GM23248 (cell line): ENCODE results near the gene ZNF652. TPM values are rescaled to one million over a fixed set of nuclear protein-coding genes. Genes with fewer than 3 reads are reported as not detected.

Source experiments
- DNase-seq: peaks from one replicate; pipeline ENCODE4 v3.0.0-alpha.2; 2015
- H2AFZ ChIP-seq: fragments of 200-600 bp; sonication (generic); 2 replicates; pipeline ENCODE4 v1.6.1; 2016; ENCODE audit warnings: antibody characterized with exemption
- H3F3A ChIP-seq: fragments of 200-600 bp; sonication (generic); 2 replicates; pipeline ENCODE4 v1.6.1; 2016; ENCODE audit warnings: mild to moderate bottlenecking, antibody characterized with exemption, mixed run types; ENCODE audit not compliant: insufficient read depth
- H3K27ac ChIP-seq: fragments of 200-600 bp; sonication (generic); 2 replicates; pipeline ENCODE4 v1.5.1; 2016; ENCODE audit warnings: mild to moderate bottlenecking
- H3K27me3 ChIP-seq: fragments of 200-600 bp; sonication (generic); replicated peaks from 2 replicates; pipeline ENCODE4 v1.6.1; 2016; ENCODE audit warnings: mild to moderate bottlenecking; ENCODE audit not compliant: insufficient read depth
- H3K36me3 ChIP-seq: fragments of 200-600 bp; sonication (generic); 2 replicates; pipeline ENCODE4 v1.6.1; 2016; ENCODE audit warnings: low read depth, mild to moderate bottlenecking
- H3K4me1 ChIP-seq: fragments of 200-600 bp; sonication (generic); 2 replicates; pipeline ENCODE4 v1.6.1; 2016; ENCODE audit warnings: mild to moderate bottlenecking; ENCODE audit not compliant: insufficient read depth
- H3K4me2 ChIP-seq: fragments of 200-600 bp; sonication (generic); one replicate; pipeline ENCODE4 v1.6.1; 2016; ENCODE audit warnings: mild to moderate bottlenecking; ENCODE audit not compliant: unreplicated experiment
- H3K4me3 ChIP-seq: fragments of 200-600 bp; sonication (generic); 2 replicates; pipeline ENCODE4 v1.5.1; 2016; ENCODE audit warnings: mild to moderate bottlenecking
- H3K79me2 ChIP-seq: fragments of 200-600 bp; sonication (generic); 2 replicates; pipeline ENCODE4 v1.6.1; 2016; ENCODE audit warnings: mild to moderate bottlenecking; ENCODE audit not compliant: insufficient read depth
- H3K9ac ChIP-seq: fragments of 200-600 bp; sonication (generic); 2 replicates; pipeline ENCODE4 v1.6.1; 2016; ENCODE audit warnings: mild to moderate bottlenecking
- H3K9me2 ChIP-seq: fragments of 200-600 bp; sonication (generic); 2 replicates; pipeline ENCODE4 v1.6.1; 2016; ENCODE audit warnings: mixed run types, mild to moderate bottlenecking, moderate library complexity; ENCODE audit not compliant: insufficient read depth
- H3K9me3 ChIP-seq: fragments of 200-600 bp; sonication (generic); one replicate; pipeline ENCODE4 v1.6.1; 2017; ENCODE audit warnings: low read depth
- H4K20me1 ChIP-seq: fragments of 200-600 bp; sonication (generic); 2 replicates; pipeline ENCODE4 v1.6.0; 2016; ENCODE audit not compliant: insufficient read depth
- EZH2 ChIP-seq: fragments of 200-600 bp; sonication (generic); IDR thresholded peaks from 2 replicates; pipeline ENCODE4 v1.6.1; 2018; ENCODE audit warnings: antibody characterized with exemption, mild to moderate bottlenecking; ENCODE audit not compliant: insufficient read depth, poor library complexity, severe bottlenecking
- EZH2phosphoT487 ChIP-seq: fragments of 200-600 bp; sonication (generic); IDR thresholded peaks from 2 replicates; pipeline ENCODE4 v1.6.1; 2018; ENCODE audit warnings: antibody characterized with exemption, moderate library complexity, mild to moderate bottlenecking, low read depth; ENCODE audit not compliant: insufficient read depth
- WGBS, 2 experiments: methylation state at CpG; one replicate each; pipeline ENCODE4 v1.1.6; 2015 to 2017; ENCODE audit warnings: low lambda C conversion rate in 2 of 2, low coverage in 1 of 2; ENCODE audit errors: missing lambda C conversion rate in 2 of 2; 5-methylcytosine and 5-hydroxymethylcytosine counted together
- in situ Hi-C: fragments of 300-500 bp; cut with MboI; formaldehyde crosslinking; loops from 2 replicates; pipeline ENCODE4 v1.15.0; 2020
- polyA plus RNA-seq: library from polyadenylated mRNA; unstranded; fragments of >200 nt; fragmentation: Nextera tagmentation; extraction: Ambion mirVana; gene quantifications from 2 replicates; pipeline ENCODE4 v1.2.1, GENCODE V29; 2016
- total RNA-seq: library from RNA; depleted of rRNA; stranded (reverse); fragments of >200 nt; shearing (Covaris generic); gene quantifications from 2 replicates; pipeline ENCODE4 v1.2.3, GENCODE V29; 2014

The ZNF652 gene
- total and polyA plus RNA-seq, 2 experiments from 2014 or later = 12.4 to 17.2 TPM

DNA sequence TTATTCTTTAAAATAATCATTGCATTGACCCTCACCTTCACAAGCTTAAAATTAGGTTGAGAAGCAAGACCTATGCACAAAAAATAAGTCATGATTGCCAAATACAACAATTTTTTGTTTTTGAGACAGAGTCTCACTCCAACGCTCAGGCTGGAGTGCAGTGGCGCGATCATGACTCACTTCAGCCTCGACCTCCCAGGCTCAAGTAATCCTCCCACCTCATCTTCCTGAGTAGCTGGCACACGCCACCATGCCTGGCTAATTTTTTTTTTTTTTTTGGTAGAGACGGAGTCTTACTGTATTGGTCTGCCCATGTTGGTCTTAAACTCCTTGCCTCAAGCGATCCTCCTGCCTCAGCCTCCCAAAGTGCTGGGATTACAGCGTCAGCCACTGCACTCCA is 24.2 kb downstream of the ZNF652 start:
- WGBS, 2 experiments = 78 to 88% methylated on average over 8 of the region's 8 CpGs
- H3K9me2 ChIP-seq = no peaks in the 10 kb centered on the region
- DNase-seq = peak; percentile 28
- TF ChIP-seq EZH2 = no peak
- no peak for TF ChIP-seq EZH2phosphoT487
- H3K27me3 ChIP-seq = no peaks in the 10 kb centered on the region
- H3F3A ChIP-seq = peaks cover 12% of the 10 kb centered on the region
- H4K20me1 ChIP-seq = peaks cover 18% of the 10 kb centered on the region
- H3K9ac ChIP-seq = no peak overlapping the region
- H3K9me3 ChIP-seq = no peaks in the 10 kb centered on the region
- peaks cover 100% of the 10 kb centered on the region for H3K79me2 ChIP-seq
- in situ Hi-C loops = no loop called here
- no peak overlapping the region for H3K27ac ChIP-seq
- H3K4me2 ChIP-seq = no peak overlapping the region
- no peak overlapping the region for H2AFZ ChIP-seq
- peaks cover 17% of the 10 kb centered on the region for H3K4me1 ChIP-seq
- H3K4me3 ChIP-seq = no peak overlapping the region
- no peaks in the 10 kb centered on the region for H3K36me3 ChIP-seq

DNA sequence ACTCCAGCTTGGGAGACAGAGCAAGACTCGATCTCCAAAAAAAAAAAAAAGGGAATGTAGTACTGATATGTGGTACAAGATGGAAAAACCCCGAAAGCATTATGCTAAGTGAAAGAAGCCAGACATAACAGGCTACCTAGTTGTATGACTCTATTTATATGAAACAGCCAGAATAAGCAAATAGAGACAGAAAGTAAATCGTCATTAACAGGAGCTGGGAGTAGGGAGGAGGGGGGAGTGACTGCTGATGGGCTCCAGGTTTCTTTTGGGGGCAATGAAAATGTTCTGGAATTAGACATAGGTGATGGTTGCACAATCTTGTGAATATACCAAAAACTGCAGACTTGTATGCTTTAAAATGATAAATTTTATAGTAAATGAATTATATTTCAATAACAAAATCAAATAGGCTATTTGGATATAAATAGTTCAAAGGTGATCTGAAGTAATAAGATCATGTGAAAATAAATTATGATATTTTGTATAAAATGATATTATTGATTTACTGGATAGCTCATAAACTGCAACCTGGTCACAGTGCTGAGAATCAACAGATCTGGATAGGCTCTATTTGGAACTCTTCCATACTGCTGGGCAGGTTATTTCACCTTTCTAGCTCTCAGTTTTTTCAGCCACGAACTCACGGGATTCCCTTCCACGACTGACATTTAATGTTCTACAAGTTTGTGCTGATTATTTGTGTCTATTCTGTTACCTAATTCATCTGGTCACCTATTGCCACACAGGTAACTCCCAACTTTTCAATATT is 27.1 kb downstream of the ZNF652 start:
- no peak for DNase-seq
- Histone ChIP-seq H3K4me1 (0 out of 2 replicates have a peak, but pooled peaks cover 2% of the 10 kb centered on the region), H3K4me2 (no peak overlapping the region), H3K27ac (no peak overlapping the region), H3K9ac (no peak overlapping the region), H3K4me3 (no peak overlapping the region), H3K36me3 (no peaks in the 10 kb centered on the region), H3K79me2 (peaks cover 100% of the 10 kb centered on the region), H3F3A (no peaks in the 10 kb centered on the region), H2AFZ (no peak overlapping the region), H3K27me3 (no peaks in the 10 kb centered on the region), H3K9me3 (no peaks in the 10 kb centered on the region), H3K9me2 (no peaks in the 10 kb centered on the region), H4K20me1 (peaks cover 13% of the 10 kb centered on the region; the same call in 1 of the 2 replicates)
- TF ChIP-seq EZH2 = no peak
- TF ChIP-seq EZH2phosphoT487 = no peak
- 83 to 87% methylated on average over 6 of the region's 6 CpGs for WGBS, 2 experiments
- in situ Hi-C loops = no loop called here

DNA sequence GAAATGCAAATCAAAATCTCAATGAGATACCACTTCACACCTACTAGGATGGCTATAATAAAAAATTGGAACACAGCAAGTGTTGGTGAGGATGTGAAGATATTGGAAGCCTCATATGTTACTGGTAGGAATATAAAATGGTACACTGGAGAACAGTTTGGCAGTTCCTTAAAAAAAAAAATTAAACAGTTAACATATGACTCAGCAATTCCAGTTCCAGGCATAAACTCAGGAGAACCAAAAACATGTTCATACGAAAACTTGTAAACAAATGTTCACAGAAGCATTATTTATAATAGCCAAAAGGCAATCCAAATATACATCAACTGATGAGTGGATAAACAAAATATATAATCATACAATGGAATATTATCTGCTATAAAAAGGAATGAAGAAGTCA is 28.2 kb downstream of the ZNF652 start:
- H3K9me3 ChIP-seq = no peaks in the 10 kb centered on the region
- peaks cover 17% of the 10 kb centered on the region; the same call in 1 of the 2 replicates for H4K20me1 ChIP-seq
- H3K79me2 ChIP-seq = peaks cover 100% of the 10 kb centered on the region
- in situ Hi-C loops = no loop called here
- H3K27me3 ChIP-seq = no peaks in the 10 kb centered on the region
- no peak overlapping the region for H3K4me2 ChIP-seq
- 37 to 56% methylated on average over 1 of the region's 1 CpG for WGBS, 2 experiments
- H3F3A ChIP-seq = no peaks in the 10 kb centered on the region
- peaks cover 8% of the 10 kb centered on the region; the same call in 1 of the 2 replicates for H3K4me1 ChIP-seq
- no peaks in the 10 kb centered on the region for H3K36me3 ChIP-seq
- no peaks in the 10 kb centered on the region for H3K9me2 ChIP-seq
- no peak overlapping the region for H3K9ac ChIP-seq
- H3K27ac ChIP-seq = no peak overlapping the region
- no peak for TF ChIP-seq EZH2
- H2AFZ ChIP-seq = no peak overlapping the region
- H3K4me3 ChIP-seq = no peak overlapping the region
- peak; percentile 25 for DNase-seq

DNA sequence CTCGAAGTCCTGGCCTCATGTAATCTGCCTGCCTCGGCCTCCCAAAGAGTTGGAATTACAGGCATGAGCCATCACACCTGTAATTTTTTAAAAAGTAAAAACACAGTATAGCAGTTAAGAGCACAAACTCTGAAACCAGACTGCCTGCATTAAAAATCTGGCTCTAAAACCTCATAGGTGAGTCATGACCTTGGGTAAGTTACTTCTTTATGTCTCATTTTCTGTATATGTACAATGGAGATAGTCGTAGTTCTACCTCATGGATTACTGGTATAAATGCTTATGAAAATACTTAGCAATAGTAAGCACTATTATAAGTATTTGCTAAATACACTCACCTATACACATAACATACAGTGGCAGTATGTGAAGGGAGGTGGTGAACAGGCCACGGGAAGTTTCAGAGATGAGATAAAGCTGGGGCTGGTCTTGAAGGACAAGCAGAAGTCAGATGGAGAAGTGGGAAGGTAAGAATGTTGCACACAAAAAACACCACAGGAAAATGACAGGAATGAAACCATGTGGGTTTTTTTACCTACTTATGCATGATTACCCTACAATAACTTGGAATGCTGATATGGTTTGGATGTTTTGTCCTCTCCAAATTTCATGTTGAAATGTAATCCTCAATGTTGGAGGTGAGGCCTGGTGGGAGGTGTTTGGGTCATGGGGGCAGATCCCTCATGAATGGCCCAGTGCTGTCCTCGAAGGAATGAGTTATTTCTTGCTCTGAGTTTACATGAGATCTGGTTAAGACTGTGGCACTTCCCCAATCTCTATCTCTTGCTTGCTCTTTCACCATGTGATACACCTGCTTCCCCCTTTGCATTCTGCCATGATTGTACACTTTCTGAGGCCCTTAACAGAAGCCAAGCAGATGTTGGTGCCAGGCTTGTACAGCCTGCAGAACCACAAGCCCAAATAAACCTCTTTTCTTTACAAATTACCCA is 33.9 kb downstream of the ZNF652 start:
- Histone ChIP-seq H3K79me2 (peaks cover 89% of the 10 kb centered on the region), H3K4me1 (peaks cover 8% of the 10 kb centered on the region; the same call in 1 of the 2 replicates), H3K27me3 (no peaks in the 10 kb centered on the region), H3K36me3 (no peaks in the 10 kb centered on the region), H3K4me2 (no peak overlapping the region), H3K4me3 (no peak overlapping the region), H3K27ac (no peak overlapping the region), H3K9me3 (no peaks in the 10 kb centered on the region), H4K20me1 (peaks cover 10% of the 10 kb centered on the region; the same call in 1 of the 2 replicates), H3F3A (no peaks in the 10 kb centered on the region; the same call in 1 of the 2 replicates), H3K9me2 (no peaks in the 10 kb centered on the region), H2AFZ (no peak overlapping the region), H3K9ac (no peak overlapping the region)
- 91 to 93% methylated on average over 5 of the region's 5 CpGs for WGBS, 2 experiments
- TF ChIP-seq EZH2phosphoT487 = no peak
- in situ Hi-C loops = no loop called here
- peak; percentile 42 for DNase-seq
